GM18520 (cell line): Measurements from ENCODE around the gene S100A12.

Experiments
- ATAC-seq: cut with Tn5 transposase; IDR thresholded peaks from one replicate; pipeline ENCODE4 v1.9.1; 2021; ENCODE audit not compliant: unreplicated experiment

S100A12 gene

DNA sequence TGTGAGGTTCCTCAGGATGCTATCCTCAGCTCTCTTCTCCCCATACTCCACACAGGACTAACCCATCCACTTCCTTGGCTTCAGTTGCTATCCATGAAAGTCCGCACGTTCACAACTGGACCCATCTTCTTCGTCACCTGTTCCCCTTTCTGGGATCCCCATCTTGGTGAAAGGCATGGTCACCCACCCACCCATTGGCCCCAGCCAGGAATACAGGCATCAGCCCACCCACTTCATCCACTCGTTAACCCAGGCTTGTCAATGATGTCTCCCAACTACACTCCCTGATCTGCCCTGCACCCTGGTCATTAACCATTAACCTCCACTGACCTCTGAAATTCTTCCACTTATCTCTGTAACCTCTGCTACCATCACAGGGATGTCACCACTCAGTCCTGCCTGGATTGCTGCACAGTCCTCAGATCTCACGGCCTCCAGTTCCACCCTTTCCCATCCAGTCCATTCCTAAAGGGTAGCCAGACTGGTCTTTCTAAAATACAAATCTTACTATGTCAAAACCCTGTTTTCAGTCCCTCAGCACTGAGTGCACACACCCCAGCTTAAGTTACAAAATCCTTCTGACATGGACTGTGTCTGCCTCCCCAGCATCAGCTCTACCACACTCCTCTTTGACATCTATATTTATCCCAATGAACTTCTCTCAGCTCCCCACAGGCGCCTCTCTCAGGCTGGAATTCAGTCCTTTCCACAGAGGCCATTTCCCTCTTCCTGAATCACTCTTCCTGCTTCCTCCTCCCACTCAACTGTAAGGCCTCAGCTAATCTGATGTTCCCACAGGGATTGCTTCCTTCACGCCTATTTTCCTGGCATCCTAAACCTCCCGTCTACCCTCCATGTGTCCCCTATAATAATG, 37.2 kb downstream of the S100A12 start:
- no peak for ATAC-seq

DNA sequence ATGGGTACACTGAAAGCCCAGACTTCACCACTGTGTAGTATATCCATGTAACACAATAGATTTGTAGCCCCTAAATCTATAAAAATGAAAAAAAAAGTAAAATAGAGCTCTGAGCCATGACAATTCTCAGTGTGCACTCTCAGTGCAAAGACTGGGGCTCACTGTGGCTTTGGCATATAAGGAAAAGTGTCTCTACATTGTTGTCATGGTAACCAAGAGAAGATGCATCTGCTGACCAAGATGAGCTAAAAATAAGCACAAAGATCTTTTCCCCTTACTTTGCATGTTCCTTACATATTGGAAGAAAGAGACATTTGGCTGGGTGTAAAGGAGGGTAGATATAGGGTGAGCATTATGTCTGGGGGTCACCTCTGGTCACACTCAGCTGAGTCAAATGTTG, 38.8 kb downstream of the S100A12 start:
- no peak for ATAC-seq

DNA sequence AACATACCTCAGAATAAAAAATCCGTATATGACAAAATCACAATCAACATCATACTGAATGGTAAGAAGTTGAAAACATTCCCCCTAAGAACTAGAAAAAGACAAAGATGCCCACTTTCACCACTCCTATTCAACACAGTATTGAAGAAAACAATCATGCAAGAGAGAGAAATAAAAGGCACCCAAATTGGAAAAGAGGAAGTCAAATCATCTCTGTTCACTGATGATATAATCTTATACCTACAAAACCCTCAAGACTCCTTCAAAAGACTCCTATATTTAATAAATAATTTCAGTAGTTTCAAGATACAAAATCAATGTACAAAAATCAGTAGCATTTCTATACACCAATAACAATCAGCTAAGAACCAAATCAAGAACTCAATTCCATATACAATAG, 41.5 kb downstream of the S100A12 start:
- ATAC-seq: no peak

DNA sequence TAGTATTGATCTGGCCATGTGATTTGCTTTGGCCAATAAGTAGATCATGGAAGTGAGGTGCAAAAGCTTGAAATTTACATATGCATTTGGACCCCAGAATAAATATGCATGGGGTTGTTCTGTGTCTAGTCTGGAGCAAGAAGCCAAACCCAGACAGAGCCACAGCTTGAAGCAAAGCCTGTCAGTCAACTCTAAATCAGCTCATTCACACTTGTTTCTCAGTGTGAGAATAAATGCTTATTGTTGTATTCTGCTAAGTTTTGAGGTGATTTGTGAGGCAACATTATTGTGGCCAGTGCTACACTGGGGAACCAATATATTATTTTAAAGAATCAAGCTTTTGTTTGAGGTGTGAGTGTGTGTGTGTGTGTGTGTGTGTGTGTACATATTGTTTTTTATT, 50.5 kb downstream of the S100A12 start:
- no peak for ATAC-seq
